ENCODE data around the gene MTMR10. TPM values are rescaled to one million over a fixed set of nuclear protein-coding genes. Genes with fewer than 3 reads are reported as not detected.

The MTMR10 gene
- total RNA-seq, 6 donors from 2014 or later: 28.6 to 48.7 (median 36.8) TPM

DNA sequence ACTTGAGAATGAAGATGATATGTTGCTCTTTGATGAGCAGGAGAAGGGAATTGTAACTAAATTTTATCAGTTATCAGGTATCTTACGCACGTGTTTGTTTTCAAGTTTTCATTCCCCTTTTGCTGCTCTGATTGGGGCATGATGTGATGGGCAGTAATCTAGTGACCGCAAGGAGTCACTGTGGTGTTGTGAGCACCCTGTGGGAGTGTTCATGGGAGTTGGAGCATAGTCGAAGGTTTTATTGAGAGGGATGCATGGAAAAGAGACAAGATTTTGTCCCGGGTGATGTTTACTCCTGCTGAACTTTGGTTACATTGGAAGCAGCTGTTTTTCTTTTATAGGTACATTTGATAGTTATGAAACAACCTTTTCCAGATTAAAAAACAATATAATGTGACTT, 85.6 kb downstream of the MTMR10 start:
- Histone ChIP-seq H3K27ac (no peak overlapping the region), H3K27me3 (no peaks in the 10 kb centered on the region), H3K4me1 (peaks cover 4 to 18% (median 8%) of the 10 kb centered on the region in 4 donors), H3K36me3 (peaks cover 0 to 25% (median 7%) of the 10 kb centered on the region in 4 donors), H3K4me3 (no peak overlapping the region), H3K9me3 (no peaks in the 10 kb centered on the region)
- no peak for DNase-seq
- WGBS, 2 donors: 88 to 90% methylated on average over 5 of the region's 5 CpGs
- TF ChIP-seq POLR2AphosphoS5 (IDR thresholded peaks at IDR 0.05): no peak
- TF ChIP-seq, protein P1, sequence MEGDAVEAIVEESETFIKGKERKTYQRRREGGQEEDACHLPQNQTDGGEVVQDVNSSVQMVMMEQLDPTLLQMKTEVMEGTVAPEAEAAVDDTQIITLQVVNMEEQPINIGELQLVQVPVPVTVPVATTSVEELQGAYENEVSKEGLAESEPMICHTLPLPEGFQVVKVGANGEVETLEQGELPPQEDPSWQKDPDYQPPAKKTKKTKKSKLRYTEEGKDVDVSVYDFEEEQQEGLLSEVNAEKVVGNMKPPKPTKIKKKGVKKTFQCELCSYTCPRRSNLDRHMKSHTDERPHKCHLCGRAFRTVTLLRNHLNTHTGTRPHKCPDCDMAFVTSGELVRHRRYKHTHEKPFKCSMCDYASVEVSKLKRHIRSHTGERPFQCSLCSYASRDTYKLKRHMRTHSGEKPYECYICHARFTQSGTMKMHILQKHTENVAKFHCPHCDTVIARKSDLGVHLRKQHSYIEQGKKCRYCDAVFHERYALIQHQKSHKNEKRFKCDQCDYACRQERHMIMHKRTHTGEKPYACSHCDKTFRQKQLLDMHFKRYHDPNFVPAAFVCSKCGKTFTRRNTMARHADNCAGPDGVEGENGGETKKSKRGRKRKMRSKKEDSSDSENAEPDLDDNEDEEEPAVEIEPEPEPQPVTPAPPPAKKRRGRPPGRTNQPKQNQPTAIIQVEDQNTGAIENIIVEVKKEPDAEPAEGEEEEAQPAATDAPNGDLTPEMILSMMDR (IDR thresholded peaks at IDR 0.05): no peak
- TF ChIP-seq POLR2A (IDR thresholded peaks at IDR 0.05): no peak
- no peak for TF ChIP-seq EP300 (IDR thresholded peaks at IDR 0.05)
- no peak for ATAC-seq (ENCODE audit: low FRiP score in 2 of 2)

- no peaks in the 10 kb centered on the region for H3K9me3 ChIP-seq
- no peak for TF ChIP-seq POLR2AphosphoS5 (IDR thresholded peaks at IDR 0.05)
- TF ChIP-seq EP300 (IDR thresholded peaks at IDR 0.05): no peak
- no peak for TF ChIP-seq POLR2A (IDR thresholded peaks at IDR 0.05)
- TF ChIP-seq, protein P1 (IDR thresholded peaks at IDR 0.05): no peak
- ATAC-seq (ENCODE audit: low FRiP score in 2 of 2) (no peak), DNase-seq (no peak)
- H3K4me1 ChIP-seq: peaks cover 4 to 18% (median 8%) of the 10 kb centered on the region in 4 donors
- H3K27me3 ChIP-seq: no peaks in the 10 kb centered on the region
- 93 to 94% methylated on average over 5 of the region's 5 CpGs for WGBS, 2 donors
- no peak overlapping the region for H3K27ac ChIP-seq
- peaks cover 0 to 17% (median 6%) of the 10 kb centered on the region in 4 donors for H3K36me3 ChIP-seq
- peak overlapping the region in 1 of 4 donors; percentile 91 for H3K4me3 ChIP-seq
These were observed 86.6 kb downstream of the MTMR10 start for GRCh38 chr15:30904812-30905211.

- H3K4me3 ChIP-seq: peak within 1 kb of the TSS; percentile 74 to 91 (median 82)
- WGBS, 2 donors: 0 to 1% methylated on average over 33 to 42 of the region's 65 CpGs
- peaks cover 4 to 18% (median 8%) of the 10 kb centered on the region in 4 donors for H3K4me1 ChIP-seq
- TF ChIP-seq POLR2AphosphoS5 (IDR thresholded peaks at IDR 0.05) (peak; percentile 57 to 90), POLR2A (IDR thresholded peaks at IDR 0.05) (peak in 2 of 4 donors; percentile 31 to 68), EP300 (IDR thresholded peaks at IDR 0.05) (no peak)
- TF ChIP-seq, protein P1 (IDR thresholded peaks at IDR 0.05): peak in 1 of 6 experiments; percentile 45
- ATAC-seq (ENCODE audit: low FRiP score in 2 of 2): peak; percentile 97 to 99
- no peaks in the 10 kb centered on the region for H3K27me3 ChIP-seq
- peak within 1 kb of the TSS; percentile 45 to 78 (median 52) for H3K27ac ChIP-seq
- H3K9me3 ChIP-seq: no peaks in the 10 kb centered on the region
- H3K36me3 ChIP-seq: peaks cover 0 to 6% (median 0%) of the 10 kb centered on the region in 4 donors
- peak; percentile 90 to 95 for DNase-seq
These were observed 87.8 kb downstream of the MTMR10 start, which contains the start of gene FAN1 for GRCh38 chr15:30903497-30904187. FAN1 (plus strand) TSS chr15:30903915; CDS start chr15:30904664, 749 bp downstream.

DNA sequence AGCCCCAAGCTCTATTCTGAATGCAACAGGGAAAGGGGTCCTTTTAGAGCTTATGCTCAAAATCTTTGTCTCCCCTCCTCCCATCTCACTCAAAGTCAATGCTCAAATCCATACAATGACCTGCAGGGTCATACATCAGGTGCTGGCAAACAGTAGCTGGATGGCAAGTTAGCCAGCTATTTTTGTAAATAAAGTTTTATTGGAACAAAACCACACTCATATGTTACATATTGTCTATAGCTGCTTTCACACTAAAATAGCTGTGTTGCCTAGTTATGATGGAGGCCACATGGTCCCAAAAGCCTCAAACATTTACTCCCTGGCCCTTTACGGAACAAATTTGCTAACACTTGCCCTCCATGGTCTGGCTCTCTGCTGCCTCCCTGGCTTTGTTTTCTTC, 89.5 kb downstream of the MTMR10 start:
- Histone ChIP-seq H3K9me3 (no peaks in the 10 kb centered on the region), H3K27ac (no peak overlapping the region), H3K4me3 (no peak overlapping the region), H3K4me1 (peaks cover 4 to 18% (median 8%) of the 10 kb centered on the region in 4 donors), H3K27me3 (no peaks in the 10 kb centered on the region), H3K36me3 (no peaks in the 10 kb centered on the region)
- no peak for TF ChIP-seq POLR2AphosphoS5 (IDR thresholded peaks at IDR 0.05)
- no peak for TF ChIP-seq POLR2A (IDR thresholded peaks at IDR 0.05)
- TF ChIP-seq EP300 (IDR thresholded peaks at IDR 0.05): no peak
- TF ChIP-seq, protein P1 (IDR thresholded peaks at IDR 0.05): no peak
- 93 to 100% methylated on average over 1 of the region's 1 CpG for WGBS, 2 donors
- DNase-seq (no peak), ATAC-seq (ENCODE audit: low FRiP score in 2 of 2) (no peak)
